Measurements from ENCODE around the gene CBARP. TPM values are rescaled to one million over a fixed set of nuclear protein-coding genes. Genes with fewer than 3 reads are reported as not detected.

The CBARP gene
- total and polyA plus RNA-seq, 2 of the 13 experiments (the other 11 are each of a cell fraction or from before 2014, with no cell fraction given) = 1.2 to 1.4 TPM

DNA sequence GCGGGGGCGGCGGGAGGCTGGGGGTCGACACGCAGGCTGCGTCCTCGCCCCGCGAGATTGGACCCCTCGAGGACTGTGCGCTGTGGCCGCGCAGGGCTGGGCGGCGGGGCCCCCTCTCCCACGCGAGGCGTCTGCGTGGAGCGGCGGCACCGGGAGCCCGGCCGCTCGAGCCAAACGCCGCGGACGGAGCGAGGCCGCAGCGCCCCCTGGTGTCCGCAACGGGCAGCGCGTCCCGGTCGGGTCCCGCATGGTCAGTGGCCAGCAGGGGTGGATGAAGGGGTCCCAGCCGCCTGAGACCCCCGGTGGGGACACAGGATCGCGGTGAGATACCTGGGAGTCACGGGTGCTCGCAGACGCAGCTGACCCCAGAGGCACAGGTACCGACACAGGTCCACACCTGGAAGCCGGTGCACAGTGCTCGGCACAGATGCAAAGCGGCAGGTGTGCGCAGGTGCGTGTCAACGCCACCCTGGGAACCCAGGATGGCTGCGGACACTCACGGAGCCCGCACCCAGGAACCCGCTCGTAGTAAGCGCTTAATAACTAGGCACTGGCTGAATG lies 29.2 kb upstream of the CBARP start (continued):
- TF ChIP-seq NCOA2 (CRISPR knock-in tag; IDR thresholded peaks at IDR 0.05) (peak; percentile 15; the same call in 1 of the 2 replicates), ZNF607 (CRISPR knock-in tag; IDR thresholded peaks at IDR 0.05; ENCODE audit: borderline replicate concordance) (no peak; the same call in 1 of the 2 replicates), FOXA3 (CRISPR knock-in tag; IDR thresholded peaks at IDR 0.05) (no peak), ZSCAN22 (CRISPR knock-in tag; IDR thresholded peaks at IDR 0.05) (no peak), MTA1 (CRISPR knock-in tag; IDR thresholded peaks at IDR 0.05; ENCODE audit: borderline replicate concordance) (no peak), ZNF225 (CRISPR knock-in tag; IDR thresholded peaks at IDR 0.05) (no peak), IRX3 (CRISPR knock-in tag; IDR thresholded peaks at IDR 0.05; ENCODE audit: borderline replicate concordance, low read depth) (no peak), AKAP8 (CRISPR knock-in tag; IDR thresholded peaks at IDR 0.05) (peak; percentile 91), ZNF703 (CRISPR knock-in tag; IDR thresholded peaks at IDR 0.05; ENCODE audit: borderline replicate concordance) (no peak; the same call in 1 of the 2 replicates), ZNF7 (CRISPR knock-in tag; IDR thresholded peaks at IDR 0.05) (no peak), BHLHE40 (IDR thresholded peaks at IDR 0.05; ENCODE audit: low read length) (0 out of 2 replicates have a peak, but pooled peaks have one; percentile 9), CHCHD3 (CRISPR knock-in tag; IDR thresholded peaks at IDR 0.05) (no peak), ZFY (CRISPR knock-in tag; IDR thresholded peaks at IDR 0.05) (peak; percentile 55), SNAI1 (CRISPR knock-in tag; IDR thresholded peaks at IDR 0.05; ENCODE audit: borderline replicate concordance) (no peak), ZNF644 (CRISPR knock-in tag; IDR thresholded peaks at IDR 0.05; ENCODE audit: low read depth) (no peak), ZNF333 (CRISPR knock-in tag; IDR thresholded peaks at IDR 0.05; ENCODE audit: borderline replicate concordance) (0 out of 2 replicates have a peak, but pooled peaks have one; percentile 36), ZZZ3 (CRISPR knock-in tag; IDR thresholded peaks at IDR 0.05; ENCODE audit: borderline replicate concordance) (no peak), SALL2 (CRISPR knock-in tag; IDR thresholded peaks at IDR 0.05) (0 out of 2 replicates have a peak, but pooled peaks have one; percentile 35), PHF20 (CRISPR knock-in tag; IDR thresholded peaks at IDR 0.05) (no peak), HNRNPH1 (optimal IDR thresholded peaks at IDR 0.05; ENCODE audit: low read depth, low read length) (no peak), ZNF256 (CRISPR knock-in tag; conservative IDR thresholded peaks at IDR 0.05) (no peak), KAT2B (IDR thresholded peaks at IDR 0.05; ENCODE audit: borderline replicate concordance, low read depth, low read length) (no peak), XBP1 (CRISPR knock-in tag; IDR thresholded peaks at IDR 0.05) (no peak)
- TF ChIP-seq, protein P1, sequence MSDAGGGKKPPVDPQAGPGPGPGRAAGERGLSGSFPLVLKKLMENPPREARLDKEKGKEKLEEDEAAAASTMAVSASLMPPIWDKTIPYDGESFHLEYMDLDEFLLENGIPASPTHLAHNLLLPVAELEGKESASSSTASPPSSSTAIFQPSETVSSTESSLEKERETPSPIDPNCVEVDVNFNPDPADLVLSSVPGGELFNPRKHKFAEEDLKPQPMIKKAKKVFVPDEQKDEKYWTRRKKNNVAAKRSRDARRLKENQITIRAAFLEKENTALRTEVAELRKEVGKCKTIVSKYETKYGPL (CRISPR knock-in tag; IDR thresholded peaks at IDR 0.05) = no peak
- TF ChIP-seq, protein P2, sequence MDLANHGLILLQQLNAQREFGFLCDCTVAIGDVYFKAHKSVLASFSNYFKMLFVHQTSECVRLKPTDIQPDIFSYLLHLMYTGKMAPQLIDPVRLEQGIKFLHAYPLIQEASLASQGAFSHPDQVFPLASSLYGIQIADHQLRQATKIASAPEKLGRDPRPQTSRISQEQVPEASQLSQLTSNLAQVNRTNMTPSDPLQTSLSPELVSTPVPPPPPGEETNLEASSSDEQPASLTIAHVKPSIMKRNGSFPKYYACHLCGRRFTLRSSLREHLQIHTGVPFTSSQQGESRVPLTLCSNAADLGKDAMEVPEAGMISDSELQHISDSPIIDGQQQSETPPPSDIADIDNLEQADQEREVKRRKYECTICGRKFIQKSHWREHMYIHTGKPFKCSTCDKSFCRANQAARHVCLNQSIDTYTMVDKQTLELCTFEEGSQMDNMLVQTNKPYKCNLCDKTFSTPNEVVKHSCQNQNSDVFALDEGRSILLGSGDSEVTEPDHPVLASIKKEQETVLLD (CRISPR knock-in tag; IDR thresholded peaks at IDR 0.05; ENCODE audit: low read depth) = no peak
- TF ChIP-seq, protein P3, sequence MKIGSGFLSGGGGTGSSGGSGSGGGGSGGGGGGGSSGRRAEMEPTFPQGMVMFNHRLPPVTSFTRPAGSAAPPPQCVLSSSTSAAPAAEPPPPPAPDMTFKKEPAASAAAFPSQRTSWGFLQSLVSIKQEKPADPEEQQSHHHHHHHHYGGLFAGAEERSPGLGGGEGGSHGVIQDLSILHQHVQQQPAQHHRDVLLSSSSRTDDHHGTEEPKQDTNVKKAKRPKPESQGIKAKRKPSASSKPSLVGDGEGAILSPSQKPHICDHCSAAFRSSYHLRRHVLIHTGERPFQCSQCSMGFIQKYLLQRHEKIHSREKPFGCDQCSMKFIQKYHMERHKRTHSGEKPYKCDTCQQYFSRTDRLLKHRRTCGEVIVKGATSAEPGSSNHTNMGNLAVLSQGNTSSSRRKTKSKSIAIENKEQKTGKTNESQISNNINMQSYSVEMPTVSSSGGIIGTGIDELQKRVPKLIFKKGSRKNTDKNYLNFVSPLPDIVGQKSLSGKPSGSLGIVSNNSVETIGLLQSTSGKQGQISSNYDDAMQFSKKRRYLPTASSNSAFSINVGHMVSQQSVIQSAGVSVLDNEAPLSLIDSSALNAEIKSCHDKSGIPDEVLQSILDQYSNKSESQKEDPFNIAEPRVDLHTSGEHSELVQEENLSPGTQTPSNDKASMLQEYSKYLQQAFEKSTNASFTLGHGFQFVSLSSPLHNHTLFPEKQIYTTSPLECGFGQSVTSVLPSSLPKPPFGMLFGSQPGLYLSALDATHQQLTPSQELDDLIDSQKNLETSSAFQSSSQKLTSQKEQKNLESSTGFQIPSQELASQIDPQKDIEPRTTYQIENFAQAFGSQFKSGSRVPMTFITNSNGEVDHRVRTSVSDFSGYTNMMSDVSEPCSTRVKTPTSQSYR (CRISPR knock-in tag; IDR thresholded peaks at IDR 0.05; ENCODE audit: borderline replicate concordance) = peak; percentile 40; the same call in 1 of the 2 replicates
- TF ChIP-seq, protein P4, sequence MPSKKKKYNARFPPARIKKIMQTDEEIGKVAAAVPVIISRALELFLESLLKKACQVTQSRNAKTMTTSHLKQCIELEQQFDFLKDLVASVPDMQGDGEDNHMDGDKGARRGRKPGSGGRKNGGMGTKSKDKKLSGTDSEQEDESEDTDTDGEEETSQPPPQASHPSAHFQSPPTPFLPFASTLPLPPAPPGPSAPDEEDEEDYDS (CRISPR knock-in tag; IDR thresholded peaks at IDR 0.05) = no peak
